NCI-H1694 treated with DMSO at 0.1 percent for 48 hours (cell line): ENCODE measurements around the gene NFU1.
A peak's percentile ranks its signal among the peaks of the same experiment; 100 is the strongest.

ENCODE experiments used
- DNase-seq: peaks from one replicate; lab custom pipeline; 2025; lab: John Stamatoyannopoulos, UW

NFU1 gene

GRCh38 chr2:69436938-69437750, at the start of gene NFU1:
Gene NFU1 (minus strand): TSS chr2:69437435. CDS start chr2:69437422, 13 bp downstream.
- DNase-seq: peak; percentile 88

- no peak for DNase-seq
Observed at GRCh38 chr2:69483696-69484095, 46.5 kb upstream of the NFU1 start.

DNA sequence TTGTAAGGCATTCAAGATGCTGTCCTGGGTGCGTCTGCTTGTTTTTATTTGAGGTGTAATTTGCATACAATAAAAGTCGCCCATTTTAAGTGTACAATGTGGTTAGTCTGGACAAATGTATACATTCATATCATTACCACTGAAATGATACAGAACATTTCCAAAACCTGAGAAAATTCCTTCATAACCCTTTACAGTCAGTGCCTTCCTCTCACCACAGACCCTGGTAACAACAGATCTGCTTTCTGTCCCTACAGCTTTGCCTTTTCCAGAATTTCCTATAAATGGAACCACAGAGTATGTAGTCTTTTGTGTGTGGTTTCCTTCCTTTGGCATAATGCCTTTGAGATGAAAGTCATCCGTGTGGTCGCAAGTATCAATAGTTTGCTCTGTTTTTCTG, 45.8 kb upstream of the NFU1 start:
- DNase-seq: no peak

DNA sequence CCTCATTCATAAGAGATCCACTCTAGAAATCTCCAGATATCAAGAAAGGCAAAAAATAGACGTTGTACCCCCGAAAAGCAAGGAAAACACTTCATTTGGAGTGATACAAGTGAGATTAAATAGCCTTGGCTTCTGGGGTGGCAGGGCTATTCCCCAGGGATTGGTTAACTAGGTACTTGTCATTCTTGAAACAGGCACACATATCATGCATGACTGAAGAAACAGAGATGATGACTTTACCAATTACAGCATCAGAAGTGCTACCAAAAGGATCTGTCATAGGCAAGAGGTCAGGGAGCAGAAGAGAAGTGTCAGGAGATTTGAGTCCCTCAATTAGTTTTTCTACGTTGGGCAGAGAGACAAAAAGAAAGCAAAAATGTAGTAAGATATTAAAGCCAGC, 45.2 kb upstream of the NFU1 start:
- no peak for DNase-seq

DNA sequence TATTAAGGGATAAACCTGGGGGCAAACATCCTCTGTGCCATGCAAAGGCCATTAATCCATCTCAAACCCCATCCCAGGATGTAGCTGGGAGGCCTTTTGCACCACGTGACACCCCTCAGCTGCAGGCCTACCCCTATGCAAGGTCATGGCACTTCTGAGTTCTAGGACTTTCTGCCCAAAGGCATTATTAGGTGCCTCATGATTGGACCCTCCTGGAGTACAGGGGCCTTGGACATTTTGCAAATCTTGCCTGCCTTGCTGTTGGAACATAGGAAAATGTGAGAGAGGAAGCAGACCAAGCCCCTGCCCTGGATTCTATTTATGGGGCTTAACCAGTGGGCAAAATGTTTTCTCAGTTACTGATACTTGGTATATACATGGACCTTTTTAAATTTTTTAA, 44.2 kb upstream of the NFU1 start:
- no peak for DNase-seq

GRCh38 chr2:69477627-69478026, 40.4 kb upstream of the NFU1 start:
- no peak for DNase-seq

GRCh38 chr2:69474688-69475087, 37.5 kb upstream of the NFU1 start:
- no peak for DNase-seq

DNA sequence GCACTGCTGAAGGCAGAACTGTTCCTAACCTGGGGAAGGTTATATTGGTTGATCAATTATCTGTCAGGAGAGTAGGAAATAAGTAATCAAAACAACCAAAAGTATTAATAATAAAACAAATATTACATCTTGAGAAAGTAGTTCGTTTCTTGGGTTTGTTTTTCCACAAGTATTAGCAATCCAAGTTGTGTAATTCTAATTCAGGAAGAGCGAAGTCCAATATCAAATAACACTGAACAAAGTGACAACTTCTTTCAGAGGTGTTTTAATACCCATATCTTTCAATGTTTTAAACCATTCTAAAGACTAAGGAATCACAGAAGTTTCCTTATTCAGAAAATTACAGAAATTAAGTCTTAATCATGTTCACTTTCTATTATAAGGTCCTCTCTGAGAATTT, 34.6 kb upstream of the NFU1 start:
- DNase-seq: no peak

DNA sequence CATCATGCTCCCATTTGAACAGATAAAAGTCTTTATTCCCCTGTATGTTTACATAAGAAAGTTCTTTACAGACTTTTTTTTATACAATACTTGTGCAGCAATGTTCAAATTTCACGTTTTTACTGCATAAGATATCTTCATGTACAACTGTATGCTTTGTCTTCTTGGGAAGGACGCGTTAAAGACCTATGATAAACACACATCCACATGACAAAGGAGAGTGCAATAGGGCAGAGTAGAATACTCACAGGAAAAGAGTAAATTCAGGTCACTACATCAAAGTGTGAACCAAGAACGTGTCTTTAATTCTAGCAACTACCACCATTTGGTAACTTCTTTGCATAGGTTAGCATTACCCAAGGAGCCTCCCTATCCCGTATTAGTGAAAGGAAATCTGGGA, 33.7 kb upstream of the NFU1 start:
- no peak for DNase-seq

- no peak for DNase-seq
Observed at GRCh38 chr2:69469784-69470183, 32.5 kb upstream of the NFU1 start.

GRCh38 chr2:69469375-69469774, 32.1 kb upstream of the NFU1 start:
- no peak for DNase-seq

DNA sequence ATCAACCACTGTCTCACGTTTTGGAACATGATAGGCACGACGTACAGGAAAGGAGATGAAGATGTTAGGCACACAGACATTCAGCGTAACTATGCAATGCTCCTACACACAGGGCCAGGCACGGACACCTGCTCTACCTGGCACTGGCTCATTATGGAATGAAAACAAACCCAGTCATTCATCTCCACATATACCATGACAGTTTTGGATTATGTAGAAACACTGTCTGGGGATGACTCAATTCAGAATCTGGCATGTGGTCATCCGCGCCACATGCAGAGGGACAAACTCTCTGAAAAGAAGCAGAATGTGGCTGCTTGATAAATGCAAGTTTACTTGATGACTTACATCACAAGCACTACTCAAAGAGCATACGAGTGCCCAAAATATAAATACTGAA, 29.5 kb upstream of the NFU1 start:
- DNase-seq: no peak

DNA sequence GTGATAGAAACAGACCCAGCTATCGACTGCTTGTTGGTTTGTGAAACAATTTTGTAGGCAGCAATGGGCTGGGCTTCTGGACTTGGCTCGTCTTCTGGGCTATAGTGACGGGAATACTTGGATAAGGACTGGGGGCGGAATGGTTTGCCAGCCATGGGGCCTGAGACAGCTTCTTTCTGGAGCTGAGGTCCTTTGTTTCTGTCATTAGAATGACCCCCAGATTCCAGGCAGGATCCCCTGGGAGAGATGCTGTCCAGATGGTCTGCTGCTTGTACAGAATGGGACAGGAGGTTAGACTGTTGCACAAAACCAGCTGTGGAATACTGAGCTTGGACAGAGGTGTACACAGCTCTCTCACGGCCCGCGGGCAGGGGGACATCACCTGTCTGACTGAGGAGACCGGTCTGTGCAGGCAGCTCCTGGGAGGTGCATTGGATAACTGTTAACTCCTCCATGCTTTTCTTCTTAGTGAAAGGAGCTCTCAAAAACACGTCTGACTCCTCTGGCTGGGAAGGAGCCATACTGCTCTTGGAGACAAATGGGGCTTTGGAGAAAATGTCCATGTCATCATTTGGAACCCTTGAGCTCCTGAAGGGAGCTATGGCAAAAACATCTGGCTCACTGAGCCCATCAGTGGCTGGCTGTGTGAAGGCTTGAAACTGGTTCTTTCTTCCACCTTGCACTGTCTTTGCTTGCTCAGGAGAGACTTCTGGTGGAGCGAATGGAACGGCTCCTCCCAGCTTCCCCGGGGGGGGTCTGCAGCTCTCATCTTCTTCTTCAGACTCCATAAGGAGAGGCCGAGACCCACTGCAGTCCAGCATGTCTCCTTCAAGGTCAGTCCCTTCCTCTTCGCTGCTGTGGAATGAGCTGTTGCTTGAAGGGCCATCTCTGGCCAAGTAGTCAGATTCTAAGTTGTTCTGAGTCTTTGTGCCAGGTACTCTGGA, 28.6 kb upstream of the NFU1 start:
- no peak for DNase-seq

- peak; percentile 92 for DNase-seq
Observed at GRCh38 chr2:69464575-69464974, 27.3 kb upstream of the NFU1 start.

GRCh38 chr2:69462780-69463179, 25.5 kb upstream of the NFU1 start:
- no peak for DNase-seq

- DNase-seq: no peak
Observed at GRCh38 chr2:69461404-69461803, 24.2 kb upstream of the NFU1 start.

GRCh38 chr2:69459936-69460335, 22.7 kb upstream of the NFU1 start:
- no peak for DNase-seq

DNA sequence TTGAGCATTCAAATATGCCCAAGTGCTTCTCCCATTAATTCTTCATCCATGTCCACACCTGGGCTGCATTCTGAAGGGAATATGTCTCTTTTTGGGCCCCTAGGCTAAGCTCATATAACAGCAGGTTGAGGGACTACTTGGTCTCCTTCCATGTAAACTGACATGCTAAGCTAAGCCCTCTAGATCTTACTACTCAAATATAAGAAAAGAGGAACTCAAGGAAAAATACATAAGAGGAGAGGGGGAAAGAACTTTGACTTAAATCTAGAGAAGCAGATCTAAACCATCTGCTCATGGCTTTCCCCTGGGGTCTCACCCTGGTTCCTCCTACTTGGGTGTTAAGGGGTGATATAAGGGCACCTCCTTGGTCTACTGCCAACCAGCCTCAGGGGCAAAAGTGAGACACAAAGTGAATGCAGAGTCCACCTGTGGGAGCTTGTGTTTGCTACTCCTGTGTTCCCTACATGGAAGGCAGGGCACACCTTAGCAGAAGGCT, 19.8 kb upstream of the NFU1 start:
- DNase-seq: no peak

GRCh38 chr2:69456154-69456553, 18.9 kb upstream of the NFU1 start:
- DNase-seq: no peak

GRCh38 chr2:69454976-69455375, 17.7 kb upstream of the NFU1 start:
- no peak for DNase-seq

- DNase-seq: peak; percentile 68
Observed at GRCh38 chr2:69453475-69454129, 16.4 kb upstream of the NFU1 start.

GRCh38 chr2:69452687-69453086, 15.5 kb upstream of the NFU1 start:
- DNase-seq: no peak
